ENCODE data around the gene DISC1.

- TF ChIP-seq CTCF (IDR thresholded peaks at IDR 0.05; ENCODE audit: low read length) (no peak), EZH2 (IDR thresholded peaks at IDR 0.05; ENCODE audit: borderline replicate concordance, low read length) (no peak)
Measured at GRCh38 chr1:231757759-231758158, 131.2 kb downstream of the DISC1 start.

All from OCI-LY1 (cell line).